GM19025 (cell line): Measurements from ENCODE around the gene PNMA8C.
"Not testable (repeated sequence)": the region's sequence is repeated elsewhere in the genome, so short reads cannot be mapped to it uniquely, and the experiment has no call there.

Experiments
- ATAC-seq: cut with Tn5 transposase; IDR thresholded peaks from one replicate; pipeline ENCODE4 v1.9.1; 2021; ENCODE audit warnings: mild to moderate bottlenecking, low read depth, moderate library complexity; ENCODE audit not compliant: unreplicated experiment

PNMA8C gene

DNA sequence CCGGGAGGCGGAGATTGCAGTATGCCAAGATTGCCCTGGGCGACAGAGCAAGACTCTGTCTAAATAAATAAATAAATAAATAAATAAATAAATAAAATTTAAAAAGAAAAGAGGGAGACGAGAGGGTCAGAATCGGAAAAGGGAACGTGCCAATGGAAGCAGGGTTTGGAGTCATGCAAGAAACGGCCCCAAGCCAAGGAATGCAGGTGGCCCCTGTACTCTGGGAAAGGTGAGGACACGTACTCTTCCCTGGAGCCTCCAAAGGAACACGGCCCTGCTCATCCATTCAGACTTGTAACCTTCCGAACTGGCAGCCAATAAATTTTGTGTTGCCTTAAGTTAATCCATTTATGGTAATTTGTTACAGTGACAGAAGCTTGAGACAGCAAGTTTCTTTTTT, 19.9 kb upstream of the PNMA8C start:
- no peak for ATAC-seq

DNA sequence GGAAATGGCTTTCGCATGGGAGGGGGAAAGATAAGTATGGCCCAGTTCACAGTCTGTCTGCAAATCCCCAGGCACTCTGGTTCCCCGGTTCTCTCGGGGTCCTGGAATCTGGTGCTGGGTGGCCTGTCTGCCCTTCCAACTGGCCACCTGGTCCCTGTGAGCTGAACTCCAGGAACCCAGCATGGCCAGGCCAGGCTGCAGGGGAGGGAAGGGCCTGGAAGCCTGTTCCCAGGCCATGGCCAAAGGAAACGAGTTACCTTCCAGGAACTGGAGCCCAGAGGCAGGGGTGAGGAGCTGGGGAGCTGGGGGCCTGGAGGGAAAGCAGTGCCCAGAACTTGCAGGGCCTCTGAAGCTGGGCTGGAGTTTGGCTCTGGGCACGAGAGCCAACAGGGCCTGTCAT, 19.1 kb upstream of the PNMA8C start:
- ATAC-seq: no peak

DNA sequence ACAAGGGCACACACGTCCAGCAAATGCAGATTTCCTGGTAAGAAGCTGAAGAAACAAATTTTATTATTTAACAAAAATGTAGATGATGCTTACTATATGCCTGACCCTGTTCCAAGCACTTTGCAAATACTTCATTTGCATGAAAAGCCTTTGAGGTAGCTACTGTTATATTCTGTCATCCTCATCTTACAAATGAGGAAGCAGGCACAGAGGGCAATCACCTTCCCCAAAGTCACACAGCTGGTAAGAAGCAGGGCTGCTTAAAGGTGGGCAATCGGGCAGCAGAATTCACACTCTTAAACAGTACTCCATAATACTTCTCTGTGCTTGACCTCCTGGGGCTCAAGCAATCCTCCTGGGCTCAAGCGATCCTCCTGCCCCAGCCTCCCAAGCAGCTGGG, 18.3 kb upstream of the PNMA8C start:
- ATAC-seq: no peak

DNA sequence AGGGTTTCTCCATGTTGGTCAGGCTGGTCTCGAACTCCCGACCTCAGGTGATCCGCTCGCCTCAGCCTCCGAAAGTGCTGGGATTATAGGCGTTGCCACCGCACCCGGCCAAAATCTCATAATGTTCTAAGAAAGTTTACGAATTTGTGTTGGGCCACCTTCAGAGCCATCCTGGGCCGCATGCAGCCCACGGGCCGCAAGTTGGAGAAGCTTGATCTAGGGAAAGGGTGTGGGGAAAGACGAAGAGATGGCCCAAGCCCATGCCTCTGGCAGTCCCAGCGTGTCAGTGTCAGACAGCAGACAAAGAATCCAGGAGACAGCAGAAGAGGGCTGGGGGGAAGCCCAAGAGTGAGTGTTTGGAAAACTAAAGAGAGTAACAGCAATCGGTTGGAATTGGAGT, 17.3 kb upstream of the PNMA8C start:
- no peak for ATAC-seq

DNA sequence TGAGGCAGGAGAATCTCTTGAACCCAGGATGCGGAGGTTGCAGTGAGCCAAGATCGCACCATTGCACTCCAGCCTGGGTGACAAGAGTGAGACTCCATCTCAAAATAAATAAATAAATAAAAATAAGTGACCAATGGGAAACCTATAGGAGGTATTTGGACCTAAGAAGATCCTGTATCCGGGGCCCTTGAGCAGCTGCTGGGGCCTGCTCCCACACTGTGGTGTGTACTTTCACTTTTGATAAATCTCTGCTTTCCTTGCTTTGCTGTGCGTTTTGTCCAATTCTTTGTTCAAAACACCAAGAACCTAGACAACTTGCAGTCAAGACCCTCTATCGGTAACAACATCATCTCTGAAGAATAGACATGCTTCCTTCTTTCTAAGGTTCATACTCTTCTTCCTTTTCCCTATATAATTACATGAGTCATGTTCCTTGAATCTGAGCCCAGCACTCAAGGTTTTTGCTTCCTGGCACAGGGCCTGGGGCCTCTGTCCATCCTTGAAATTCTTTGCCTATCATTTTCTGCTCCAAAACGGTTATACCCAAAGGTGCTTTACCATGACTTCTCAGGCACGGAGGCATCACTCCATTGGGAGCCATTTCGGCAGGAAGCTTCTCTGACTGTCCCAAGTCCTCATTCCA, 14.2 kb upstream of the PNMA8C start:
- no peak for ATAC-seq

DNA sequence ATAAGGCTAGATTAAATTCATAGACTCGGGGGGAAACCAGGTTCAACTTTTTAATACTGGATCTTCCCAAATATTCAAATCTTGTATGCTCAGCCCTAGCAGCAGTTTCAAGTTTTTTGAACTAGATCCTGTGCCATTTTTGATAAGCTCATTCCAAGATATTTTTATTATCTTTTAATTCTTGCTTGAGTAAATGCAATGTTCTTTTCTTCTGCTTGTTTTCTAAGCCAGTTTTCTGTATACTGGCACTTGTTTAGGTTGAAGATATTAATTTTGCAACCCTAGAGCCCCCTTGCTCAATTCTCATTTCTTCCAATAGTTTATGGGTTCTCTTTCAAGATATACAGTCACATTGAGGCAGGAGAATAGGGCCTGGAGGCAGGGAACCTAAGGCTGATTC, 13.1 kb upstream of the PNMA8C start:
- no peak for ATAC-seq

DNA sequence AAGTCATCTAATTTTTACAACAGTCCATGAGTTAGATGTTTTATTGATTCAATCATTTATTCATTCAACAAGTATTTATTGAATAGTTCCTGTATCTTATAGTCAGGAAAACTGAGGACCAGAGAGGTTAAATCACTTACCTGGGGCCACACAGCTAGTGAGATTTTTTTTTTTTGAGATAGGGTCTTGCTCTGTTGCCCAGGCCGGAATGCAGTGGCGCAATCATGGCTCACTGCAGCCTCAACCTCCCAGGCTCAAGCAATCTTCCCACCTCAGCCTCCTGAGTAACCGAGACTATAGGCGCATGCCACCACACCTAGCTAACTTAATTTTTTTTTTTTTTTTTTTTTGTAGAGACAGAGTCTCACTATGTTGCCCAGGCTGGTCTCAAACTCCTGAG, 7.0 kb upstream of the PNMA8C start:
- ATAC-seq: not testable (repeated sequence)

- ATAC-seq: no peak
Observed at GRCh38 chr19:46435009-46435408, 6.3 kb upstream of the PNMA8C start.

GRCh38 chr19:46433470-46433869, 4.7 kb upstream of the PNMA8C start:
- not testable (repeated sequence) for ATAC-seq

GRCh38 chr19:46431824-46432223, 3.1 kb upstream of the PNMA8C start:
- no peak for ATAC-seq

GRCh38 chr19:46429999-46430398, 1.3 kb upstream of the PNMA8C start:
- no peak for ATAC-seq

- ATAC-seq: no peak
Observed at GRCh38 chr19:46427518-46428045, 1.2 kb downstream of the PNMA8C start.

- ATAC-seq: no peak
Observed at GRCh38 chr19:46426506-46427162, 2.1 kb downstream of the PNMA8C start.

DNA sequence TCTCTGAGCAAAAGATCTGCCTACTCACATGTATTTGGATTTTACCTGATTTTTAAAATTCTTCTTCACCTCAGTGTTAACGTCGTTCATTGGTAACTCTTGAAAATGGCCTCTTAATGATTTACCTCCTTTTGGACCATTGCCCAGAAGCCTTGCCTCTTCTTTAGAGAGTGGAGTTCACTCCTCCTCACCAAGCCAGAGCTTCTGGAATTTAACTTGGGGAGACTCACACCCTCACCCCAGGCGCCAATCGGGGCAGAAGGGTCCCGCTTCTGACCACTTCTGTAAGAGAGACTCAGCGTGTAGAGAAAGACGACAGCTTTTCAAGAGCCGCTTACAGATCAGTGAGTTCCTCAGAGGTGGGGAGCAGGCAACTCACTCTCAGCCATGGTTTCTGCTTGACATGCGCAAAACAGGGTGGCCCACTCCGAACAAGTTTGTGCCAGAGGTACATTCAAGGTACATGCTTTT, 2.7 kb downstream of the PNMA8C start:
- ATAC-seq: no peak

- no peak for ATAC-seq
Observed at GRCh38 chr19:46423188-46423587, 5.5 kb downstream of the PNMA8C start.

DNA sequence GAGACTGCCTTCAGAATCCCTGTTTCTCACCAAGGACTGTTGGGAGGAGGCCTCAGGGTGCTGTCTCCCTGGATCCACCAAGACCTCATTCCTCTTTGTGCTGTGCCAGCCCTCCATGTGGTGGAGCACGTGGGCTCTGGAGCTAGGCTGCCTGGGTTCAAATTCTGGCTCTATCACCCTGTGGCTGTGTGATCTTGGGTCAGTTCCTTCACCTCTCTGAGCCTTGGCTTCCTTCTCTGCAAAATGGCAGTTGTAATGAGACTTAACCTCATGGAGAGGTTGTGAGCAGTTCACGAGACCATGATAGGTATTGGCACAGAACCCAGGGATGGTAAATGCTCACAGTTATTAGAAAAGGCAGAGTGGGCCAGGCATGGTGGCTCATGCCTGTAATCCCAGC, 6.4 kb downstream of the PNMA8C start:
- ATAC-seq: no peak

- ATAC-seq: no peak
Observed at GRCh38 chr19:46420056-46420455, 8.7 kb downstream of the PNMA8C start.

DNA sequence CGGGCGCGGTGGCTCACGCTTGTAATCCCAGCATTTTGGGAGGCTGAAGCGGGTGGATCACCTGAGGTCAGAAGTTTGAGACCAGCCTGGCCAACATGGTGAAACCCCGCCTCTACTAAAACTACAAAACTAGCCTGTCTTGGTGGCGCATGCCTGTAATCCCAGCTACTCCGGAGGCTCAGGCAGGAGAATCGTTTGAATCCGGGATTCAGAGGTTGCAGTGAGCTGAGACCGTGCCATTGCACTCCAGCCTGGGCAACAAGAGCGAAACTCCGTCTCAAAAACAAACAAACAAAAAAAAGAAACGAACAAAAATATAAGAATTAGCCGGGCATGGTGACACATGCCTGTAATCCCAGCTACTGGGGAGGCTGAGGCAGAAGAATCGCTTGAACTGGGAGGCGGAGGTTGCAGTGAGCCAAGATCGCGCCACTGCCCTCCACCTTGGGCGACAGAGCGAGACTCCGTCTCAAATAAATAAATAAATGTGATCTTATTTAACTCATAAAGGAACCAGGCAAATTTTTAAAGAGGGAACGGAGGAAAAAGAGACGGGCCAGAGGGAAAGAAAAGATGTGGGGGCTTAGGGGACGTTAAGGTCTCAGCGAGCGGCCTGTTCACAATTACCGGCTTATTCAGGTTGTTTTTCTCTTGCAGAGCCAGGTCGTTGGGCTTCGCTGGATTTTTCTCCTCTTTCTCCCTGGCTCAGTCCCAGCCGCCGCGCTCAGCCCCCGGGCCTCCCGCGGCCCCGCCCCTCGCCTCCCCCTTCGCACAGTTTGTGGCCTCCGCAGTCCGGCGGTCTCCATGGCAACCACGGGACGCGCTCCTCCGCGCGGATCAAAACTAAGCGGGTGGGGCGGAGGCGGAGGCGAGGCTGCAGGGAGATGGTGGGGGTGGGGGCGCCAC, 12.7 kb downstream of the PNMA8C start:
- not testable (repeated sequence) for ATAC-seq

GRCh38 chr19:46414899-46415298, 13.8 kb downstream of the PNMA8C start:
- not testable (repeated sequence) for ATAC-seq

DNA sequence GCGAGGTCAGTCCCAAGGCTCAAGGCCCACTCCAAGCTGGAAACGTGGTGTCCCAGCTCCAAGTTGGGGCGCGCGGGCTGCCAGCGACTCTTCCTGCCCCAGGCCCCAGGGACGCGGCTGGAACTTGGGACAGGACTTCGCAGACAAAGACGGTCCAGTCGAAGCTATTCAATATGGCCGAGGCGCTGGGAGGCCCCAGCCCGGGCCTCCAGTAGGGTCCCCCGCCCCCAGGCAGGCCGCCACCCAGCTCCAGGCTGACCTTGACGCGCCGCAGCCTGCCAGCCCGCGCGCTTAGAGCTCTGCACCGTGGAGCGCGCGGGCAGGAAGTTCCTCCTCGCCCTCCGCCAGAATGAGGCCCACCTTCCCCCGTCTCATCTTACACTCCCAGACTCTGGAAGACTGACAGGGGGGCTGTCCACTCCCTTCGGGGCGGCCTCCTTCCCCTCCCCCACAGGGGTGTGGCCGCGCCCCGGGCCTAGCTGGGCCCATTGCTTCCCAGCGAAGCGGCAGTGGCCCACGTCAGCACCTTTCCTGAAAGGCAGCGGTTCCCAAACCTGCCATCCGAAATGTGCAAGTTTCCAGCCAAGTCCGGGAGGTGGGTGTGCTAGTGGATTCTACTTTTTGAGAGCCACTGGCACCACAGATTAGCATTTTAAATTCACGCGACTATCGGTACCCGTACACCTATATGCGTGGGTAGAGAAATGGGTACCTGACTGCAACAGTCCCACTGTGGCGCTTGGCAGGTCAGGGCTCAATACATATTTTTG, 15.3 kb downstream of the PNMA8C start, which contains the start of gene CCDC8:
Gene CCDC8 (minus strand): TSS at position 303 of the 770 bp plus-strand sequence. CDS start 754 bp downstream, outside the sequence.
- ATAC-seq: no peak
